AG08396 (cell line): ENCODE results near the gene GLCCI1.

Source experiments
- DNase-seq: peaks from one replicate; pipeline ENCODE4 v3.0.0; 2012; ENCODE audit warnings: low spot score, mixed read lengths

GLCCI1 gene

DNA sequence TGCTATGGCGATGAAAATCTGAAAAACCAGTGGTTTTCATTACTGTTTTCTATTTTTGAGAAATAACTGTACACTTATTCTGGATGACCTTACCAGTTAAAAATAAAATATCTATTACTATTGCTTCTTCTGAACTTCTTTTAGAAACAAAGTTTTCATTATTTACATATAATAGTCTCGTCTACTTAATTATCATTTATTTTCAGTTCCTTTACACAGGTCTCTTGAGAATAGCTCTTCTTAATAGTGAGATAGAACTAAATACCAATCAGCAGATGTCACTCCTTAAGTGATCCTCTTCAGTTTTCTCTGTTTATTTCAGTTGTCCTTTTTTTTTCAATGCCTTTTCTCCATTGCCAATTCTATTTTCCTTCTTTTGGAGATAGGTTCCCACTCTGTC lies 4.3 kb upstream of the GLCCI1 start:
- DNase-seq = no peak

DNA sequence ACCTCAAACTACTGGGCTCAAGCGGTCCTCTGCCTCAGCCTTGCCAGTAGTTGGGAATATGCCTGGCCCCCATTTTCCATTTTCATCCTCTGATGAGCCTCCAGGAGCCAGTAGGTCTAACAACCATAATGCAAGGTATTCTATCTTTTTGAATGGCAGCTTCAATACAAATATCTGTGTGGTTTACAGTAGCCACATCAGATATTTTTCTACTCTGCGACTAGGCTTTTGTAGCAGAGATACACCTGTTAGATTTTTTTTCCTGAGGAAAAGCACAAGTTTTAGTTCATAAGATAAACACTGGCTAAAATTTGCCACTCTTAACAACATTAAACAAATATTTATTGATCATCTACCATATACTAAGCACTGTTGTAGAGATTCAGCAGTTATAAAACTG lies 3.9 kb upstream of the GLCCI1 start:
- no peak for DNase-seq

DNA sequence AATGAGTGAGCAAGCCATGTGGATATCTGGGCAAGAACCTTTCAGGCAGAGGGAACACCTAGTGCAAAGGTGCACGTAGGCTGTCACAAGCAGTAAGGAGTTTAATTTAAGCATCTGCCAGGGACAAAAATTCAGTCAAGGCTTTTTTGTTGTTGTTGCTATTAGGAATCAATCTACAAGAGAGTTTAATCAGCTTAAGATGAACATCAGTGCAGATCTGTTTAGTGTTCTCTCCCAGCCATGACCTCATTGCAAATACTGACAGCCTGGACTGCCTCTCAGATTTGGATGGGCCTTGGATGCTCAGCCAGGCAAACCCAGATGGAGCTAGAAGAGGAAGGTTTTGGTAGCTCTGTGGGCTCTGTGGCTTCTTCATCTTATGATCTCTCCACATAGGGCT lies 3.3 kb upstream of the GLCCI1 start:
- DNase-seq = no peak

DNA sequence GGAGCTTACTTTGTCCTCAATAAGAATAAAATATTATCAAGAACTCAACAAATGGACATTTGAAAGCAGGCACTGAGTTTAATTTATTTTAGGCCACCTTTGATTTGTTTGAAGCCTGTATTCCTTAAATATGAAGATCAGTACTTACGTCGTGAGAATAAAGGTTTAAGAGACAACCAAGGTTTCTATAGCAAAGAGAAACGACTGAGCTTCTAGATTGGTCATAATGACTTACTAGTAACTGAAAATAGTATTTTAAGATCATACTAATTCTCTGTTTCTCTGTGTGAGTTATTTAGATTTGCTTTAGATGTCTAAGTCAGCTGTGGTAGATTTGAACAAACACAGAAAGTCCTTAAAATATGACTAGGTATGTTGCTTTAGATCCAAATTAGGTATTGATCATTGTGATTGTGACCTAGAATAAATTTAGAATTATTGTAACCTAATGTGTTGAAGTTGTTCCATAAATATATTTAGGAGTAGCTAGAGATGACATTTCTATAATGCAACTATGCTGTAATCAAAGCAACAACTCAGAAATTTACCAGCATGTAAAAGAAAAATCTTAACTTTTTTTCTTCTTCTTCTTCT lies 2.4 kb upstream of the GLCCI1 start:
- DNase-seq = no peak

DNA sequence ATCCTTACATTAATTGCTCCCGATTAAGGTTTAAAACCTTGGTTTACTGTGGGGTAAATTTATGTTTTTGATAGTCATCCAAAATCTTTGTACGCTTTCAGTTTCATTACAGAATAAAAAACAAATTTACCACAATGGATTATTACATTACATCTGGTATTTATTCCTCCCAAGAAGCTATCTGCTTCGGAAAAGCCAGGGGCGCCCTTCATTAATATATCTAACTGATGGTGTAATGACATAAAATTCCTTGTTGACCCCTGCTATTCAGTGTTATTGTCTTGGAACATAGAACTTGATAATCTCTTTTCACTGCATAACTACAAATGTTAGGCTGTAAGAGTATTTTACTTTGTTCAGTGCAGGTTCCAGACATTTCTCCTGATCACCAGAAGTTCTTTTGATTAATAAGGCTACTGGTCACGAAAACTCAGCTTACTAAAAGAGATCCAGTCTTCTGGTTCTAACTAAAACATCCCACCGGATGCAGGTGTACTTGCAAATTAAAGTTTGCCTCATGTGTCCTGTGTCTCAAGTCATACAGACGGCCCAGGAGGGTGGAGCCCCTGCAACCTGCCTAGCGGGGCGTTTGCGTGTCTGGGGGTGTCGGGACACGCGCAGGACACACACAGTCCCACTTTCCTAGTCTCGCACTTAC lies 581 bp upstream of the GLCCI1 start:
- no peak for DNase-seq

DNA sequence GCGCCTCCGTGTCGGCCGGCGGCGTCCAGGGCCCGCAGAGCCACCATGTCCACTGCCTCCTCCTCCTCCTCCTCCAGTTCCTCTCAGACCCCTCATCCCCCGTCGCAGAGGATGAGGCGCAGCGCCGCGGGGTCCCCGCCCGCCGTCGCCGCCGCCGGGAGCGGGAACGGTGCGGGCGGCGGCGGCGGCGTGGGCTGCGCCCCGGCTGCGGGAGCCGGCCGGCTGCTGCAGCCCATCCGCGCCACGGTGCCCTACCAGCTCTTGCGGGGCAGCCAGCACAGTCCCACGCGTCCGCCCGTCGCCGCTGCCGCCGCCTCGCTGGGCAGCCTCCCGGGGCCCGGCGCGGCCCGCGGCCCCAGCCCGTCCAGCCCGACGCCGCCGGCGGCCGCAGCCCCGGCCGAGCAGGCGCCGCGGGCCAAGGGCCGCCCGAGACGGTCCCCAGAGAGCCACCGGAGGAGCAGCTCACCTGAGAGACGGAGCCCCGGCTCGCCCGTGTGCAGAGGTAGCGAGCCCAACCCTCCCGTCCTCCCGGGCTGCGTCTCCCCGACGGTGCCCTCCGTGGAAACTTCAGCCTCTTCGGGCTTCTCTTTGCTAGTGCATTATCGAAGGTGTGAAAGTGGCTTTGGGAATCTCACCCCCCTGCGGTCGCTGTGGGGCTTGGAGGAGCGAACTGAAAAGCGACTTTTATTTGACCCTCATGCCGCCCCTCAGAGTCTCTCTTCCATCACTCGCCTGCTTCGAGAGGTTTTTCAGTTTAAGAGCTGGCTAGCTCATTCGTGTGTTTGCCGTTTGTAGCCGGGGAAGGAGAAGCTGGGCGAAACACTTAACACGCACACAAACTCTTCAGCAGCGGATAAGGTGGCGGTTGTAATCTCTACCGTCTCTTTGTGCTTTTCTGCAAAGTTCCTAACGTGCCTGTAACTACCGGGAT lies 975 bp downstream of the GLCCI1 start:
- DNase-seq = peak; percentile 64

DNA sequence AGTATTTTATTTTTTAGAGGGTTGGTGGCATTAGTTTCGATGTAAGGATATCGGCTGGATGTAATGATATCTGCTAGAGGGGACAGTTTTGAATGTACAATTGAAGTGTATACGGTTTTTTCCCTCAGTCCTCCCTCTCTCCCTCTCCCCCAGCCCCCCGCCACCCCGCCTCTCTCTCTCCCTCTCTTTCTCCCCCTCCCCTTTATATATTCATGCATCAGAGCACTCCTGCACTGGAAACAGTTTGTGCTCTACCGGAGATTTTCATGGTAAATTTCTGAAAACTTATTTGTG lies 1.6 kb downstream of the GLCCI1 start:
- no peak for DNase-seq

DNA sequence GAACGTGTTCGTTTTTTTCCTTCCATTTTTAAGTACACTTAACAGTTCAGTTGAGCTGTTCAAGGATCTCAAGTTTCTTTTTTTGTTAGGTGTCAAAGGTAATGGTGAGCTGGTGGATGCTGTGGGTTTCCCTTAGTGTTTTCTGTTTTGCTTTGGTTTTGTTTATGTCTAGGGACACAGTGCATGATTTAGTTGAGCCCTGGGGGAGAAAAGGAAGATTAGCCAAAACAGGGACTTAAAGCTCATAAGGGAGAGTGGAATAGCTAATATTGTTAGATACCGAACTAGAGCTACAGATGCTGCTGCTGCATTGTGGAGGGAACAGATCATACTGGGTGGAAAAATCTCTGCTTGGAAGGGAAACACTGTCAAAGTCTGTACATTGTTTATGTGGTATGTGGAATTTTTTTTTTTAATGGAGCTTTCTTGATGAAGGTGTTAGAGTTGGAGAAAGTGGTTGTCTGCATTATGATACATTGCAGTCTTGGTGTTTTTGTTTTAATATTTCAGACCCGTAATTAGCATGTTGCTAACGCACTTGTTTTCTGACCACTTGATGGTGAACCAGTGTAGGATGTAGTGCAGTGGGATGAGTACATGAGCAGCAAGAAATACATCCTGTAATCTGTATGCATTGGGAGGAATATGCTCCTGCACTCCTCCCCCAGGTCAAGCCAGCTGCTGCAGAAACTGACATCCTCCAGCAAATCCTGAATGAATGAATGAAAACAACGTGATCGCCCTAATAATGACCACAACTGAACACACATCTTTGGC lies 2.1 kb downstream of the GLCCI1 start:
- DNase-seq = no peak

DNA sequence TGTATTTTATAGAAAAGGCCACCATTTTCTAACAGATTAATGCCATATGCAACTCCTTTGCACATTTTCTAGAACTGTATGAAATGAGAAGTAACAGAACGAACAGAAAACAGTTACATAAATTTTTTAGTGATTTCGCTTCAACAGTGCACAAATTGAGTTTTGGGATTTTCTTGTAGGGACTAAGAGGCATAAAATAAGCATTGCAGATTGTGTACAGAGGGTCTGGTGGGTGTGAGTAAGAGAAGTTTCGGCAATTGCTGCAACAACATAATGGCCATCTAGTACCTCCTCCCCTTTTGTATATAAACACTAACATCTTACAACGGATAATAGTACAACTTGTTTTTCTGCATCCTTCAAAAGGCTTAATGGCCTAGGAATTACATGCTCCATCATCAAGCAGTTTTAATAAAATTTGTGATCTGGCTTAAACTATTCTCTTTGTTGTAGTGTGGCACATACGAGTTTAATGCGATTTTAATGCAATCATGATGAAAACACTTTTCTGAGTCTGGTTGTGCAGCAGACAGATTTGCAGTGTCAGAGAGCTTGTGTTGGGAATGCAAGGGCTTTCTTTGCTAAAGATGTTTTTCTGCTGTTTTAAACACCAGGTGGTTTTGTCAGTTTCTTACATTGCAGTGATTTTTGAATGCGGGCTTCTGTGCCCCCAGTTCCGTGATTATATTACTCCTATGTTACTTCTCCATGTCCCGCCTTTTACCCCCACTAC lies 2.9 kb downstream of the GLCCI1 start:
- no peak for DNase-seq

DNA sequence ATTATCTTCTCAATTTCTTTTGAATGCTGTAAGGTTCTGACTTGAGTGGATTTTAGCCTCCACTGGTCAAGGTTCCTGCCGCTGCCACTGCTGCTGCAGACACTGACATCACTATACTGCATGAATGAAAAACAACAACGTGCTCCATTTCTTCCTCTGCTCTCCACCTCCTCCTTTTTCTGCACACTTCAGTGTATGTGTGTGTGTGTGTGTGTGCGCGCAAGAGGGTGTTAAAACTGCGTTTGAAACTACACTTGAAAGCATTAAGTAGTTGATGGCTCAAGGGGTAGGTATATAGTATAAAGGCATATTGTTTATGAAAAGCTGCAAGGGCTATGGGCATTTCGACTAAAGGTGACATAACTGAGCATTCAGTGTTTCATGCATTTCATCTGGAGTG lies 3.5 kb downstream of the GLCCI1 start:
- DNase-seq = no peak

DNA sequence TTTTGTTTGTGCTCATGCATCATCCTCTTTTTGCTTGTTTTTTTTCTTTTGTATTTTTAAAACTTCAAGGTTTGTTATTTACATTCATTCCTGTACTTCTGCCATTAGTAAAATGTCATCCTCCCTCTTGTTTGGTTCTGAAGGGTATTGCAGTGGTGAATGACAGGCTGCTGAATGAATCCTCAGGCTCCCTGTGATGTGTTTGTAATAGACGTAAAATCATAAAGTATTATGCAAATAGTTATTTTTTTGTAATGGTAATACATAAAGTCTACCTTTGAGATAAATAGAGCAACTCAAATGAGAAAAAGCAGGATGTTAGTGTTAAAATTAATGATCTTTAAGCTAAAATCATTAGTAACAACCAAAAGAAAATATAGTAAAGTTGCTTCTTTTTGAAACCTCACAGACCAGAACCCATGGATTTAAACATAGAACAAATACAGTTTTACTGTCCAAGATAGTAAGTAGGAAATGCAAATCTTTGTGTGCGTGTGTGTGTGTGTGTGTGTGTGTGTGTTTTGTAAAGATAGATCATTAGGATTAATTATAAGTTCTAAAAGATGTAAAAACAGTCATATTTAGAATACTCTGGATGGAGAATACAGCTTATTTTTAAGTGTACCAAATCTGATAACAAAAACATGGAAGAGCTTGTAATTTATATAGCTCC lies 4.5 kb downstream of the GLCCI1 start:
- no peak for DNase-seq

DNA sequence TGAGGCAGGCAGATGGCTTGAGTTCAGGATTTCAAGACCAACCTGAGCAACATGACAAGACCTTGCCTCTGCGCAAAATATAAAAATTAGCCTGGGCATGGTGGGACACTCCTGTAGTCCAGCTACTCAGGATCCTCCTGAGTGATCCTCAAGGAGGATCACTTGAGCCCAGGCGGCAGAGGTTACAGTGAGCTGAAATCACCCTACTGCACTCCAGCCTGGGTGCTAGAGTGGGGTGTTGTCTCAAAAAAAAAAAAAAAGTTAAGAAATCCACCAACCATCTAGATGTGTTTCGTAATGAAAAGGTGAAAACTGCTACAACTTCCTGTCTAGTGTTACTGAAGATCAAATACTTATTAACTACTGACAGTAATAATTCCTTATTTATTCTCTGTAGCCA lies 8.1 kb downstream of the GLCCI1 start:
- DNase-seq = no peak

DNA sequence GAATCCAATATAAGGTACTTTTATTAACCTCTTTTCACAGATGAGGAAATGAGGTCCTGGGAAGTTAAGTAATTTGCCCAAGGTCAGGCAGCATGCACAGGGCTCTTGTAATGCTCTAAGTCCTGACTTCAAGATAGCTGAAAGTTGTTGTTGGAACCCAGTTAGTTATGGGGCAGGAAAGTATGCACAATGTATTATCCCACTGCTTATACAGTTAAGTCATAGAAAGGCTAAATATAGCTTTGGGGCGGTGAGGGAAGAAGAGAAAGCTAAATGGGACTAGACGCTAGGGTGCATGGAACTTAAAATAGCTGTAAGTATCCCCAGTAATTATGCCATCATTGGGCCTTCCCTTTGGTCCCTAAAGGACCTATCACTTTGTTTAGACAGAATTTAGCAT lies 9.2 kb downstream of the GLCCI1 start:
- DNase-seq = no peak

DNA sequence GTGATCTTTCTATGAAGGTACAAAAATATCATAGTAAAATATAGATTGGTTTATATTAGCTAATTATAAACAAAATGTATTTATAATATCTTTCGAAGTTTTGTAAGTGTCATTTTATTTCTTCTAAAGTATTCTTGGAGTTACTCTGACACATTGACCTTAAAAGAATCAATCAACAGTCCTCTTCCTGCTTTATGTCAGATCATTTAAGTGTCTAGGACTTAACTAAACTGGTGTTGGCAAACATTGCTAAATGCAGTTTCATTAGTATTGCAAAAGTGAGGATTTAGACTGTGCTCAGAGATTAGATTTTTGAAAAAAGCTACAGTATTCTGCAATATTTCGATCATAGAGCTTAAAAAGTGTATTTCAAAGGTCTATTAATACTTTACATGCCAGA lies 10.3 kb downstream of the GLCCI1 start:
- no peak for DNase-seq

DNA sequence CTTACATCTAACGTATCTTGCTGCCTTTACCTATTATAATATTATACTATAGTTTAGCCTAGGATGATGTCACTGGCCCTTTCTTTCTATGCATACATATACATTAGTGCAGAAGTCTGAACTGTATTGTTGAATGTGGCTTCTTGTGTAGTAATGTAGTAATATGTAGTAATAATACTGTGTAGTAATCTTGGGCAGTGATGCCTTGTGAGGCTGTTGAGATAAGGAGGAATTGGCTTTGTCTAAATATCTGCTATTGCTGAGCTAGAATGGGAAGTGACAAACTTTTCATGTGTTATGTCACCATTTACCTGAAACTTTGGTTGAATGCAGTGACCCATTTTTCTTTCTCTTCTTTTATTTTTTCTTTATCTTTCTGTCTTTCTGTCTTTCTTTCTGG lies 11.0 kb downstream of the GLCCI1 start:
- DNase-seq = no peak

DNA sequence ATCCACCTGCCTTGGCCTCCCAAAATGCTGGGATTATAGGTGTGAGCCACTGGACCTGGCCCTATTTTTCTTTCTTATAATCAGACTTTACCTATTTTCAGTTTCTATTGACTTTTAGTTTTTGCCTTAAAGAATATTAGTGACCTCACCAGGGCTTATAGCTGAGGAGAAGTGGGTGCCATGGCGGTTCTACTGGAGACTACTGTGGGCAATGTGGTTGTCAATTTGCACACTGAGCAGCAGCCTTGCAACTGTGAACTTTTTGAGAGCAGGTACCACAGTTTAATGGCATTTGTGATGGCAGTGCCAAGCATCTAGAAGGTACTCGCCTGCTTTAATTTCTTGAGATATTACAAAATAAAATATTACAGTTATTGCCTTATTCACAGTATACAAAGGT lies 11.5 kb downstream of the GLCCI1 start:
- DNase-seq = no peak

DNA sequence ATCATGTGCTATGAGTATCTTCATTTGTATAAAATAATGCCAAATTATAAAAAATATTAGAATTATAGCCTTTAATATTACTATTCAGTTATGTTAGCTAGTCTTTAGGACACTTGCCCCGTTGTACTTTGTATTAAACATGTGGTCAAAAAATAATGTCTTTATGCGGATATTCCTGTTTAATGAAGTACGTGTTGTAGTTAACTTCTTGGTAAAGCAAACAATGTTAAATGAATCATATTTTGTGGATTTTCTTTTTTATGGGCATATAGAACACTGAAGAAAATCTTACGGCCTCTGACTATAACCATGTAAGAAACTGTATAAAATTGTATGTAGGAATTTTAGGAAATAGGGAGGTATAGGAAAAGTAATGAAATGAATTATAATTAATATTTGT lies 14.3 kb downstream of the GLCCI1 start:
- no peak for DNase-seq

DNA sequence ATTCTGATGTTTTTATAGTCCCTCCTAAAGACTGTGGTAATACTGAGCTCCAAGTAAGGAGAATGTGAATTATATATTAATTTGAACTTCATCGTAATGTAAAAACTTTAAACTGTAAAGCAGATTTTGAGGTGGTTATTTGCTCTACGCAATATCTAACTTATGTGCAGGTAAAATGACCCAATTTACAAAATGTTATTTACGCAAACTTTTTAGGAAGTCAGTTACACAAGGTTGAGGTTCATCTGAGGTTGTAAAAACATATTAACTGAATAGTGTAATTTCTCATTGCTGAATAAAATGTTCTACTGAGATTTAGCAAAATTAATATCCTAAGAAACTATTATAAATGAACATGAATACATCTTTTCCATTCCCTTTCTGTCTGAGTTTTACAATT lies 15.8 kb downstream of the GLCCI1 start:
- DNase-seq = no peak

DNA sequence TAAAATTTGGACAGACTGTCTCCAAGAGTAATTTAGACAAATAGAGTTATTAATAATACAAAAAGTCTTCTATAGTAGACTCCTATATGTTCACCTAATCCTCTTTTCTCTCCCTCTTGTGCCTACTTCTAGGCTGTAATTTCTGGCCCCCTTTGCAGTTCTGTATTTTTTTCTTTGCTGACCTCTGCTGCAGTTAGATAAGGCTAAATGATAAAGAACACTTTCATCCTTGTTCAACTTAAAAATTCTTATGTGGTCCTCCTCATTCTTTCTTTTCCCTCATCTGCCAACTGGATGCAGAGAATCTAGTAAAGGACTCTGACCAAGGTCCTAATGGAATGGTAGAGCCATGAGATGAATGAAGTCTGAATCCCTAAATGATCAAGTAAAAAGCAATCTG lies 20.1 kb downstream of the GLCCI1 start:
- DNase-seq = no peak

DNA sequence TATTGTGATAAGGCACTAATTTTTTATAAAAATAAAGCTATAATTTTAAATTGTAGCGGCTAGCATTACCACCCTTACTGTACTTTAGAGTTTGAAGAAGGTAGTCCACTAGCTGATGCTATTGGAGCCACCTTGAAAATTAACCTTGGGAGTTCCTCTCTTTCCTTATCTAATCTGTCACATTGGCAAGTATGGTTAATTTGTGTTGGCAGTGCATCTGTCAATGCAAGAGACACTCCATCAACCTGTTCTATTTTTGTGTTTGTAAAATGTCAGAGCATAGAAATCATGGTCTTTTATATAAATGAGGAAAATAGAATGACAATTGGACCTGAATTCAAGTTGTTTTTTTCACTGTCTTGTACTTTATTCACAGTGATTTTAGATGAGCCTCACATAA lies 20.5 kb downstream of the GLCCI1 start:
- DNase-seq = no peak

DNA sequence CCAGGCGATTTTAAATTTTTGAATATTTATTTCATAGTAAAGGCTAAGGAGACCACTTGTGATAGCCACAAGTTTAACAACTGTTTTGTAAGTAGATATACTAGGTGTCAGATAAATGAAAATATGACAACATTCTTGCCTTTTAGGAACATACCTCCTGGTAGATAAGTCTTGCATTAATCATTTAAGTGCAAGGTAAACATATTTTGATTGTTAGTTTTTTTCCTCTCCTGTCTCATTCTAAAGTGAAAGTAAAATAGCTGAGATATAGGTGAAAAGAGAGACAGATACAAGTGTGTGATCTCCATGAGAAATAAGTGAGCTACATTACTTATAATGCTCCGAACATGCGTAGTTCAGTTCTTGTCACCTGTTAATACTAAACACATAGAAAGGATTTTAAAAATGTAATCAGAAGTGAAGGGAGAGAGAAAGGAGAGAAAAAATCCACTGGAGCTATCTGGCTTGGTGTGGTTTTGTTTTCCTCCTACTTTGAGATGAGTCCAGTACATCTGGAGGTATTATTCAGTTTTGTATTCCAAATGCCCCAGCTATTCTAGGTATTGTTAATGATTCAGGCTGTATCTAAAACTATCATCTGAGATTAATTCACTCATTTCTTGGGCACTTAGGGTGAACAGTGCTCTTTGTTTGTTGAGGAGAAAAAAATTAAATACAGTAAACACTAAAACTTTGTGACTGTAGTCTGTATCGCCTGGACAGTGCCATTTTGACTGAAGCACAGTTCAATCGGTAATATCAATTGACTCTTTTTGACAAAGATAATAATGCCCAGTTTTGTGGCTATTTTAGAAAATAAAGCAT lies 21.2 kb downstream of the GLCCI1 start:
- no peak for DNase-seq
